H1 (cell line): ENCODE data around the gene FAM81A. TPM values are rescaled to one million over a fixed set of nuclear protein-coding genes. Genes with fewer than 3 reads are reported as not detected.
"Not testable (repeated sequence)": the region's sequence is repeated elsewhere in the genome, so short reads cannot be mapped to it uniquely, and the experiment has no call there.

Experiments used
- CTCF ChIA-PET: fragments of 300-600 bp; sonication (Branson Sonifier 250); formaldehyde crosslinking; loops from one replicate; lab custom pipeline; 2021; ENCODE audit not compliant: partially characterized antibody; lab: Charles Lee
- POLR2A ChIA-PET: fragments of 300-600 bp; sonication (Branson Sonifier 250); formaldehyde crosslinking; loops from one replicate; lab custom pipeline; 2021; ENCODE audit warnings: inconsistent platforms; ENCODE audit not compliant: partially characterized antibody; lab: Charles Lee
- DNase-seq, 2 experiments: peaks; one replicate each; pipeline versions ENCODE4 v3.0.0 to v3.0.0-alpha.2; 2010 to 2022; ENCODE audit warnings: low spot score in 2 of 2, low read depth in 1 of 2, mixed read lengths in 1 of 2
- FAIRE-seq: peaks from 2 replicates; lab custom pipeline; 2011; peaks lifted over from hg19 to GRCh38; lab: Jason Lieb, UNC
- H2AFZ ChIP-seq: 2 replicates; pipeline ENCODE4 v1.8.1; 2012; ENCODE audit warnings: low read length, inconsistent platforms
- H2AK5ac ChIP-seq: 2 replicates; pipeline ENCODE4 v1.6.1; 2013; ENCODE audit warnings: low read depth, low read length
- H2BK120ac ChIP-seq: replicated peaks from 2 replicates; pipeline ENCODE3; 2013; ENCODE audit warnings: low read depth, low read length, inconsistent platforms
- H2BK12ac ChIP-seq: 2 replicates; pipeline ENCODE4 v1.6.1; 2013; ENCODE audit warnings: low read depth, low read length
- H2BK15ac ChIP-seq: 2 replicates; pipeline ENCODE4 v1.6.1; 2013; ENCODE audit warnings: low read length
- H2BK20ac ChIP-seq: 2 replicates; pipeline ENCODE4 v1.6.1; 2013; ENCODE audit warnings: low read length
- H2BK5ac ChIP-seq: 2 replicates; pipeline ENCODE4 v1.6.1; 2013; ENCODE audit warnings: low read depth, low read length
- H3K14ac ChIP-seq: 2 replicates; pipeline ENCODE4 v1.6.1; 2013; ENCODE audit warnings: inconsistent platforms; ENCODE audit not compliant: insufficient read length
- H3K18ac ChIP-seq: 2 replicates; pipeline ENCODE4 v1.6.1; 2013; ENCODE audit warnings: low read length; ENCODE audit errors: extremely low read depth
- H3K23ac ChIP-seq: 2 replicates; pipeline ENCODE4 v1.6.1; 2013; ENCODE audit warnings: inconsistent platforms; ENCODE audit not compliant: insufficient read length
- H3K23me2 ChIP-seq: 2 replicates; pipeline ENCODE4 v1.6.1; 2013; ENCODE audit warnings: low read depth, low read length
- H3K27ac ChIP-seq: 2 replicates; pipeline ENCODE4 v1.6.1; 2011; ENCODE audit warnings: low read depth, low read length, inconsistent platforms
- H3K27me3 ChIP-seq, 4 experiments: replicated peaks in 1 of 4; 1 replicate in 1 of 4; 2 replicates in 3 of 4; pipeline versions ENCODE4 v1.6.1 to v1.8.1; 2011 to 2013; ENCODE audit warnings: low read length in 3 of 4, mild to moderate bottlenecking in 3 of 4, inconsistent platforms in 2 of 4, mixed read lengths in 2 of 4, moderate library complexity in 1 of 4; ENCODE audit not compliant: control insufficient read depth in 3 of 4, insufficient read depth in 3 of 4; ENCODE audit errors: extremely low read depth in 1 of 4
- H3K36me3 ChIP-seq, 4 experiments: 2 replicates each; pipeline versions ENCODE4 v1.6.1 to v1.8.1; 2011 to 2013; ENCODE audit warnings: mild to moderate bottlenecking in 4 of 4, low read length in 3 of 4, moderate library complexity in 2 of 4, control low read depth in 1 of 4, inconsistent platforms in 1 of 4; ENCODE audit not compliant: insufficient read depth in 4 of 4, control insufficient read depth in 2 of 4
- H3K4ac ChIP-seq: replicated peaks from 2 replicates; pipeline ENCODE3; 2013; ENCODE audit warnings: low read length, low read depth, mixed read lengths, inconsistent platforms; ENCODE audit not compliant: insufficient read length
- H3K4me1 ChIP-seq, 4 experiments: replicated peaks in 1 of 4; 1 replicate in 1 of 4; 2 replicates in 3 of 4; pipeline versions ENCODE4 v1.6.1 to v1.8.1; 2011 to 2013; ENCODE audit warnings: low read length in 3 of 4, inconsistent platforms in 2 of 4, mixed read lengths in 1 of 4; ENCODE audit not compliant: insufficient read depth in 4 of 4, control insufficient read depth in 3 of 4
- H3K4me2 ChIP-seq, 2 experiments: 2 replicates each; pipeline versions ENCODE4 v1.6.1 to v1.8.1; 2011 to 2013; ENCODE audit warnings: low read depth in 2 of 2, low read length in 2 of 2, control low read depth in 1 of 2, inconsistent platforms in 1 of 2, mild to moderate bottlenecking in 1 of 2; ENCODE audit not compliant: insufficient read depth in 1 of 2
- H3K4me3 ChIP-seq, 4 experiments: fragments of 200-600, 300-600 bp in 1 of 4; sonication (generic), shearing (Covaris generic), sonication (Bioruptor Twin) in 1 of 4; 2 replicates each; pipeline versions ENCODE4 v1.5.1 to v1.8.1; 2011 to 2016; ENCODE audit warnings: low read length in 4 of 4, low read depth in 3 of 4, control low read depth in 2 of 4, inconsistent platforms in 2 of 4, mild to moderate bottlenecking in 2 of 4, mixed read lengths in 1 of 4, moderate library complexity in 1 of 4; ENCODE audit not compliant: insufficient read depth in 2 of 4; ENCODE audit errors: extremely low read depth in 1 of 4
- H3K56ac ChIP-seq: replicated peaks from 2 replicates; pipeline ENCODE3; 2013; ENCODE audit warnings: low read depth, mild to moderate bottlenecking, mixed read lengths, low read length, inconsistent platforms; ENCODE audit not compliant: insufficient read length
- H3K79me1 ChIP-seq: 2 replicates; pipeline ENCODE4 v1.6.1; 2013; ENCODE audit warnings: low read depth, low read length, control low read depth
- H3K79me2 ChIP-seq, 2 experiments: 2 replicates each; pipeline versions ENCODE4 v1.6.1 to v1.8.1; 2012 to 2013; ENCODE audit warnings: low read length in 2 of 2, mild to moderate bottlenecking in 2 of 2, inconsistent platforms in 1 of 2; ENCODE audit not compliant: insufficient read depth in 2 of 2, control insufficient read depth in 1 of 2
- H3K9ac ChIP-seq, 4 experiments: replicated peaks in 1 of 4; 1 replicate in 1 of 4; 2 replicates in 3 of 4; pipeline versions ENCODE4 v1.6.1 to v1.8.1; 2011 to 2013; ENCODE audit warnings: low read depth in 3 of 4, low read length in 3 of 4, control low read depth in 2 of 4, mild to moderate bottlenecking in 2 of 4, moderate library complexity in 2 of 4, inconsistent platforms in 1 of 4; ENCODE audit errors: extremely low read depth in 1 of 4
- H3K9me3 ChIP-seq, 2 experiments: 2 replicates each; pipeline versions ENCODE4 v1.6.1 to v1.8.1; 2012 to 2013; ENCODE audit warnings: mild to moderate bottlenecking in 2 of 2, moderate library complexity in 2 of 2, control low read depth in 1 of 2, inconsistent platforms in 1 of 2, low read depth in 1 of 2, low read length in 1 of 2, mixed read lengths in 1 of 2; ENCODE audit not compliant: insufficient read depth in 2 of 2
- H4K20me1 ChIP-seq, 2 experiments: replicated peaks in 1 of 2; 2 replicates each; pipeline versions ENCODE3 to v1.8.1; 2011 to 2013; ENCODE audit warnings: inconsistent platforms in 2 of 2, low read length in 2 of 2, mild to moderate bottlenecking in 1 of 2; ENCODE audit not compliant: insufficient read depth in 2 of 2, control insufficient read depth in 1 of 2
- H4K5ac ChIP-seq: 2 replicates; pipeline ENCODE4 v1.6.1; 2013; ENCODE audit warnings: low read length, low read depth, mixed read lengths, inconsistent platforms; ENCODE audit not compliant: insufficient read length
- H4K8ac ChIP-seq: 2 replicates; pipeline ENCODE4 v1.8.0; 2013; ENCODE audit warnings: mild to moderate bottlenecking, moderate library complexity, low read length, inconsistent platforms; ENCODE audit not compliant: insufficient read depth; ENCODE audit errors: extremely low read depth
- H4K91ac ChIP-seq: replicated peaks from 2 replicates; pipeline ENCODE3; 2013; ENCODE audit warnings: low read length, mixed read lengths, inconsistent platforms; ENCODE audit not compliant: insufficient read length
- WGBS, 2 experiments: shearing (Covaris generic) in 1 of 2; methylation state at CpG; one replicate each; pipeline versions ENCODE4 v1.1.6 to v1.1.7; 2013 to 2015; ENCODE audit warnings: low lambda C conversion rate in 2 of 2, mixed read lengths in 2 of 2, inconsistent platforms in 1 of 2, low coverage in 1 of 2, missing lambda C conversion rate in 1 of 2; ENCODE audit not compliant: insufficient replicate concordance in 2 of 2, insufficient coverage in 1 of 2, insufficient read length in 1 of 2; ENCODE audit errors: extremely low coverage in 1 of 2, missing lambda C conversion rate in 1 of 2; 5-methylcytosine and 5-hydroxymethylcytosine counted together
- polyA plus RNA-seq, 7 experiments: library from polyadenylated mRNA; depleted of rRNA in 3 of 7; stranded (reverse) in 5 of 7; unstranded in 2 of 7; fragments of >200 nt in 5 of 7; fragments of 200-250 nt in 2 of 7; gene quantifications; 1 replicate in 5 of 7; 2 replicates in 1 of 7; 4 replicates in 1 of 7; pipeline versions ENCODE4 v1.2.1 to v1.2.3, GENCODE V29; 2011 to 2013; ENCODE audit warnings: missing spikeins in 2 of 7, mixed read lengths in 2 of 7
- total RNA-seq: library from RNA; stranded (reverse); fragmentation: NEBNext Ultra II Directional; extraction: Animal tissue kit (Norgen Biotek cat#: 25700); gene quantifications from 2 replicates; pipeline ENCODE4 v1.2.1, GENCODE V29; 2021

The FAM81A gene
- total and polyA plus RNA-seq, 2 of the 8 experiments (the other 6 are each of a cell fraction or from before 2014, with no cell fraction given), result 0.56 to 3.0 TPM

DNA sequence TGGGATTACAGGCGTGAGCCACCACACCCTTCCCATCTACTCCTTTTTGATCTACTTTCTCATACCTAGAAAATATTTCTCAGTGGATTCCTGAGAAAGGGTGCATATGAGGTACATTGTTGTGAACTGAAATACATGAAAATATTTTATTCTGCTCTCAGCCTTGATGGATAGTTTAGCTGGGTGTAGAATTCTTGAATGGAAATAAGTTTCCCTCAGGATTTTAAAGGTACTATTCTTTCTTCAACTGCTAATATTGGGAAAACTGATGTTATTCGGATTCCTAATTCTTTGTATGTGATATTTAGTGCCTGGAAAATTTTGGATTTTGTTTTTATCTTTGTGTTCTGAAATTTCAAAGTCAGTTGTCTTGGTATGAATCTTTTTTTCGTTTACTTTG lies 9.1 kb upstream of the FAM81A start:
- 52% methylated on average over 3 of the region's 3 CpGs; no CpG with 5 or more reads in 1 of the 2 experiments for WGBS, 2 experiments
- H2AFZ ChIP-seq, H3K27me3 ChIP-seq, H4K8ac ChIP-seq, H3K23me2 ChIP-seq, H2BK120ac ChIP-seq, H4K20me1 ChIP-seq, H3K9ac ChIP-seq, H3K18ac ChIP-seq, H3K4me2 ChIP-seq, H2BK5ac ChIP-seq, H3K36me3 ChIP-seq, H3K79me1 ChIP-seq, POLR2A ChIA-PET, H2AK5ac ChIP-seq, H3K4me3 ChIP-seq, FAIRE-seq, H3K4me1 ChIP-seq, H3K56ac ChIP-seq, H3K79me2 ChIP-seq, H3K4ac ChIP-seq, H4K5ac ChIP-seq, H2BK12ac ChIP-seq, H3K27ac ChIP-seq, H3K23ac ChIP-seq, DNase-seq, CTCF ChIA-PET, H2BK15ac ChIP-seq, H3K14ac ChIP-seq, H2BK20ac ChIP-seq, H4K91ac ChIP-seq, H3K9me3 ChIP-seq: not testable (repeated sequence)
